ENCODE data around the gene LRRFIP2. TPM values are rescaled to one million over a fixed set of nuclear protein-coding genes. Genes with fewer than 3 reads are reported as not detected.
A peak's percentile ranks its signal among the peaks of the same experiment; 100 is the strongest.

Gene LRRFIP2
- total RNA-seq, 1 donor from 2014 or later = 34.1 TPM

- Histone ChIP-seq H3K27me3 (ENCODE audit: control insufficient read depth, insufficient read depth, low read length) (no peaks in the 10 kb centered on the region), H3K4me3 (ENCODE audit: low read depth, low read length) (no peak overlapping the region), H3K36me3 (ENCODE audit: control insufficient read depth, insufficient read depth, low read length) (no peaks in the 10 kb centered on the region)
- no peak for DNase-seq (ENCODE audit: low read depth)
- TF ChIP-seq, protein P1, sequence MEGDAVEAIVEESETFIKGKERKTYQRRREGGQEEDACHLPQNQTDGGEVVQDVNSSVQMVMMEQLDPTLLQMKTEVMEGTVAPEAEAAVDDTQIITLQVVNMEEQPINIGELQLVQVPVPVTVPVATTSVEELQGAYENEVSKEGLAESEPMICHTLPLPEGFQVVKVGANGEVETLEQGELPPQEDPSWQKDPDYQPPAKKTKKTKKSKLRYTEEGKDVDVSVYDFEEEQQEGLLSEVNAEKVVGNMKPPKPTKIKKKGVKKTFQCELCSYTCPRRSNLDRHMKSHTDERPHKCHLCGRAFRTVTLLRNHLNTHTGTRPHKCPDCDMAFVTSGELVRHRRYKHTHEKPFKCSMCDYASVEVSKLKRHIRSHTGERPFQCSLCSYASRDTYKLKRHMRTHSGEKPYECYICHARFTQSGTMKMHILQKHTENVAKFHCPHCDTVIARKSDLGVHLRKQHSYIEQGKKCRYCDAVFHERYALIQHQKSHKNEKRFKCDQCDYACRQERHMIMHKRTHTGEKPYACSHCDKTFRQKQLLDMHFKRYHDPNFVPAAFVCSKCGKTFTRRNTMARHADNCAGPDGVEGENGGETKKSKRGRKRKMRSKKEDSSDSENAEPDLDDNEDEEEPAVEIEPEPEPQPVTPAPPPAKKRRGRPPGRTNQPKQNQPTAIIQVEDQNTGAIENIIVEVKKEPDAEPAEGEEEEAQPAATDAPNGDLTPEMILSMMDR (IDR thresholded peaks at IDR 0.05; ENCODE audit: insufficient read depth, low read length, poor library complexity, severe bottlenecking) = no peak
Measured at GRCh38 chr3:37116998-37117397, 57.4 kb downstream of the LRRFIP2 start.

GRCh38 chr3:37115446-37115845, 58.9 kb downstream of the LRRFIP2 start:
- DNase-seq (ENCODE audit: low read depth) = no peak
- Histone ChIP-seq H3K36me3 (ENCODE audit: control insufficient read depth, insufficient read depth, low read length) (no peaks in the 10 kb centered on the region), H3K27me3 (ENCODE audit: control insufficient read depth, insufficient read depth, low read length) (no peaks in the 10 kb centered on the region), H3K4me3 (ENCODE audit: low read depth, low read length) (no peak overlapping the region)
- TF ChIP-seq, protein P1 (IDR thresholded peaks at IDR 0.05; ENCODE audit: insufficient read depth, low read length, poor library complexity, severe bottlenecking) = no peak

- TF ChIP-seq, protein P1 (IDR thresholded peaks at IDR 0.05; ENCODE audit: insufficient read depth, low read length, poor library complexity, severe bottlenecking) = no peak
- Histone ChIP-seq H3K27me3 (ENCODE audit: control insufficient read depth, insufficient read depth, low read length) (no peaks in the 10 kb centered on the region), H3K4me3 (ENCODE audit: low read depth, low read length) (no peak overlapping the region), H3K36me3 (ENCODE audit: control insufficient read depth, insufficient read depth, low read length) (no peaks in the 10 kb centered on the region)
- peak; percentile 25 for DNase-seq (ENCODE audit: low read depth)
Measured at GRCh38 chr3:37114251-37115145, 59.9 kb downstream of the LRRFIP2 start.

- Histone ChIP-seq H3K27me3 (ENCODE audit: control insufficient read depth, insufficient read depth, low read length) (no peaks in the 10 kb centered on the region), H3K36me3 (ENCODE audit: control insufficient read depth, insufficient read depth, low read length) (no peaks in the 10 kb centered on the region), H3K4me3 (ENCODE audit: low read depth, low read length) (no peak overlapping the region)
- DNase-seq (ENCODE audit: low read depth) = no peak
- TF ChIP-seq, protein P1 (IDR thresholded peaks at IDR 0.05; ENCODE audit: insufficient read depth, low read length, poor library complexity, severe bottlenecking) = no peak
Measured at GRCh38 chr3:37112987-37113386, 61.4 kb downstream of the LRRFIP2 start.

DNA sequence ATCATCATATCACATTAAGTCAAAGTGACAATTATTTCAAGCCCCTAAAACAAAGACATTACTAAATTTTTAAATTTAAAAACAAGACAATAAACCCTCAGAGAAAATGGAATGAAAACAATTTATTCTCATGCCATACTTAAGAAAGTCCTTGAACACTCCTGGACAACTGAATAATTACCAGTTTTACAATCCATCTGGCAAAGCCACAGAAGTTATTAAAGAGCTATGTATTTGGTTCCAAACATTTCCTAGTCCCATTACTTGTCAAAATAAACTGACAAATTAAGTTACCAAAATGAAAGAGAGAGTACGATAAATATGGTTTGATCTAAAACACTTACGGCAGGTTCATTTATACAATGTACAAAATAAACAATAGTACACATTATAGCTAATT, 63.2 kb downstream of the LRRFIP2 start:
- H3K27me3 ChIP-seq (ENCODE audit: control insufficient read depth, insufficient read depth, low read length) = no peaks in the 10 kb centered on the region
- no peaks in the 10 kb centered on the region for H3K36me3 ChIP-seq (ENCODE audit: control insufficient read depth, insufficient read depth, low read length)
- TF ChIP-seq, protein P1 (IDR thresholded peaks at IDR 0.05; ENCODE audit: insufficient read depth, low read length, poor library complexity, severe bottlenecking) = no peak
- H3K4me3 ChIP-seq (ENCODE audit: low read depth, low read length) = no peak overlapping the region
- no peak for DNase-seq (ENCODE audit: low read depth)
